Activated T-helper 1 cell treated with anti-CD3 and anti-CD28 coated beads, Interleukin-12 subunit alpha, Interleukin-12 subunit beta, Interleukin-2, Interleukin-4 antibody, amounts not matched to agents 30 ng/mL and 10 ng/mL and 1 ng/mL, durations not matched to agents 14 hours and 24 hours and 36 hours (primary cell): ENCODE data around the gene GAGE12H. TPM values are rescaled to one million over a fixed set of nuclear protein-coding genes. Genes with fewer than 3 reads are reported as not detected.

Experiments
- DNase-seq: peaks from one replicate; pipeline ENCODE4 v3.0.0; 2021; ENCODE audit warnings: low spot score
- H3K27ac Mint-ChIP-seq: one replicate; pipeline ENCODE4 v1.8.0; 2021; ENCODE audit warnings: mild to moderate bottlenecking, mixed read lengths
- H3K27me3 Mint-ChIP-seq: one replicate; pipeline ENCODE4 v1.8.0; 2022; ENCODE audit warnings: mild to moderate bottlenecking, moderate library complexity, mixed read lengths; ENCODE audit not compliant: insufficient read depth
- H3K36me3 Mint-ChIP-seq: one replicate; pipeline ENCODE4 v1.8.0; 2021; ENCODE audit warnings: low read depth, mixed read lengths
- H3K4me1 Mint-ChIP-seq: one replicate; pipeline ENCODE4 v1.8.0; 2021; ENCODE audit warnings: low read depth, mixed read lengths
- H3K4me3 Mint-ChIP-seq: one replicate; pipeline ENCODE4 v1.8.0; 2021; ENCODE audit warnings: mild to moderate bottlenecking, moderate library complexity, mixed read lengths
- H3K9me3 Mint-ChIP-seq: one replicate; pipeline ENCODE4 v1.8.0; 2021; ENCODE audit warnings: mixed read lengths
- intact Hi-C: fragments of 100-400 bp; cut with micrococcal nuclease; formaldehyde crosslinking; loops from one replicate; pipeline ENCODE4 v1.15.1; 2024
- total RNA-seq: library from RNA; stranded (reverse); gene quantifications from 2 replicates; pipeline ENCODE4 v1.2.3, GENCODE V29; 2022

GAGE12H gene
- total RNA-seq, 1 donor from 2014 or later, result not detected

DNA sequence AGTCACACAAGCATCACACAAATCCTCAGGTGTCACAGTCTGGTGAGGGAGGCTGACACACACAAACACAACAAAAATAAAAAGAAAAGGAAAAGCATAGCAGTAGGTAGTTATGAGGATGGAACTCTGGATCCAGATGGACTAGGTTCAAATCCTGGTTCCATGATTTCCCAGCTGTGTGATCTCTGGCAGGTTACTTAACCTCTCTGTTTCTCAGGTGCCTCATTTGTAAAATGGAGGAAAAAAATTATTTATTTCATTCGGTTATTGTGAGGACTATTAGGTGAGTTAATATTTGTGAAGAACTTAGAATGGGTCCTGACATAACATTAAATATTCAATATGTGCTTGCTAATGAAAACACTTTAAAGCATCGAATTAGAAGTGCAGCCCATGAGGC lies 38.8 kb downstream of the GAGE12H start:
- Mint-ChIP-seq H3K4me3 (no peak overlapping the region), H3K36me3 (no peaks in the 10 kb centered on the region), H3K27ac (no peak overlapping the region), H3K9me3 (no peaks in the 10 kb centered on the region), H3K4me1 (no peaks in the 10 kb centered on the region), H3K27me3 (no peaks in the 10 kb centered on the region)
- intact Hi-C loops, result no loop called here
- no peak for DNase-seq

DNA sequence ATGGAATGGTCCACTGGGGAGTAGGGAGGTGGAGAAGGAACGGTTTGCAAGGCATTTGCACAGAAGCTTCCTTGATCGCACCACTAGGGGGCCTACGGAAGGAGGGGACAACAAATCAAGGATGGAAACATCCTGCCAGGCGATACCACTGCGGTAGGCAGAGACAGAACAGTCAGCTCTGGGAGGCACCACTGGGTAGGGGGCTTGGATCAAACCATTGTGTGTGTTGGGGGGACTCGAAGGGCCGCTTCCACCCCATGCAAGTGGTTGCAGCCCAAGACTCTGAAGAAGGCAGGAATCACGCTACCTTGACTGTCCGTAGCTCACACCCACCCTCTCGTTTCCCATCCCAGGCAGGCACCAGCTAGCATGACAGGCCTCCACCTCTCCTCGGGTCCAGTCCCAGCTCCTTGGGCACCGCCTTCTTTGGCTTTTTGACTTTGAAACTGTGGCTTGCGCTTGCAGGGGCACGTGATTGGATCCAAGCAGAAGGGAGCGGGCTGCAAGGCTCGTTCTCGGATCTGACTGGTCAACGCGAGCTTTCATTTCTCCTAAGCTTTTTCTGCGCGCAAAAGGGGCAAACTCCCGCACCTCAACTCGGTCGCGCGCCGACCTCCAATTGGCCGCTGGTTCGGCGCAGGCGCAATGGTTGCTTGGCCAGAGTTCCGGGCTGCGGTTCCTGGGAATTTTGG lies 47.5 kb downstream of the GAGE12H start:
- Mint-ChIP-seq H3K36me3 (peaks cover 1% of the 10 kb centered on the region), H3K27ac (no peak overlapping the region), H3K4me3 (no peak overlapping the region), H3K9me3 (peaks cover 14% of the 10 kb centered on the region), H3K27me3 (no peaks in the 10 kb centered on the region), H3K4me1 (no peaks in the 10 kb centered on the region)
- DNase-seq, result no peak
- intact Hi-C loops, result no loop called here

Other genes with a start within 250 kb of the GAGE12H start
- gene GAGE13, start 248.4 kb upstream of the GAGE12H start, total RNA-seq, result not detected in 2 replicates
- not detected in 2 replicates for gene GAGE12C, start 47.8 kb upstream of the GAGE12H start, total RNA-seq
- not detected in 2 replicates for gene GAGE12D, start 38.2 kb upstream of the GAGE12H start, total RNA-seq
- gene GAGE12E, start 28.7 kb upstream of the GAGE12H start, total RNA-seq, result not detected in 2 replicates
- gene GAGE12F, start 19.1 kb upstream of the GAGE12H start, total RNA-seq, result not detected in 2 replicates
- not detected in 2 replicates for gene GAGE12G, start 9.5 kb upstream of the GAGE12H start, total RNA-seq
- not detected in 2 replicates for gene GAGE2A, start 9.5 kb downstream of the GAGE12H start, total RNA-seq
- not detected in 2 replicates for gene GAGE1, start 19.1 kb downstream of the GAGE12H start, total RNA-seq
- gene PAGE1, start 116.0 kb downstream of the GAGE12H start, total RNA-seq, result not detected in 2 replicates
- not detected in 2 replicates for gene PAGE4, start 249.4 kb downstream of the GAGE12H start, total RNA-seq